VCaP (cell line): ENCODE measurements around the gene IER2.
"Not testable (repeated sequence)": the region's sequence is repeated elsewhere in the genome, so short reads cannot be mapped to it uniquely, and the experiment has no call there.

Experiments used
- H3K27ac ChIP-seq: fragments of 450-650 bp; 2 replicates; pipeline ENCODE4 v1.5.1; 2017
- CTCF ChIP-seq: fragments of 450-650 bp; conservative IDR thresholded peaks from 2 replicates; pipeline ENCODE4 v1.5.1; 2017; ENCODE audit warnings: mild to moderate bottlenecking, moderate library complexity

Gene IER2

DNA sequence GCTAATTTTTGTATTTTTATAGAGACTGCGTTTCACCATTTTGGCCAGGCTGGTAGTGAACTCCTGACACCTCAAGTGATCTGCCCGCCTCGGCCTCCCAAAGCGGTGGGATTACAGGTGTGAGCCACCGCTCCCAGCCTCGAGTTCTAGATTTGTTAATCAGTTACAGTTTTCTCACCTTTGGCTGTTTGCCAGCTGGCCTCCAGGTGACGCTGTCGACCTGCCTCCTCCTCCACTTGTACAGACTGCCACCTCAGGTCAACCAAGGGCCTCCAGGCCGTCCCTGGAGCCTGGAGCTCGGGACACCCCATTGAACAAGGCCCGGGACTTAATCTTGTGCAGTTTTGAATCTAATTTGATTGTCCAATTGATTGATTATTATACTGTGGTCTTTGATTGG lies 45.5 kb downstream of the IER2 start:
- TF ChIP-seq CTCF: peak; percentile 14; the same call in 1 of the 2 replicates
- no peak overlapping the region for H3K27ac ChIP-seq

GRCh38 chr19:13198634-13199033 lies 48.4 kb downstream of the IER2 start:
- no peak overlapping the region for H3K27ac ChIP-seq
- TF ChIP-seq CTCF: no peak

DNA sequence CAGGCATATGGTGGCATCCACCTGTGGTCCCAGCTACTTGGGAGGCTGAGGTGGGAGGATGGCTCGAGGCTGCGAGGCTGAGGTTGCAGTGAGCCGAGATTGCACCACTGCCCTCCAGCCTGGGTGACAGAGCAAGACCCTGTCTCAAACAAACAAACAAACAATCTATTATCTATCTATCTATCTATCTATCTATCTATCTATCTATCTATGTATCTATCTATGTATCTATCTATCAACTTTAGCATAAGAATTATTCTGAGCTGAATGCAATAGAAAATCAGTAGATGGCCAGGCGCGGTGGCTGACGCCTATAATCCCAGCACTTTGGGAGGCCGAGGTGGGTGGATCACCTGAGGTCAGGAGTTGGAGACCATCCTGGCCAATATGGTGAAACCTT lies 51.9 kb downstream of the IER2 start:
- H3K27ac ChIP-seq: not testable (repeated sequence)
